Measurements from ENCODE around the gene CREM. TPM values are rescaled to one million over a fixed set of nuclear protein-coding genes. Genes with fewer than 3 reads are reported as not detected.
A peak's percentile ranks its signal among the peaks of the same experiment; 100 is the strongest.

The CREM gene
- total and polyA plus RNA-seq, 3 donors from 2014 or later = 156 to 405 (median 266) TPM

- 76 to 77% methylated on average over 6 of the region's 6 CpGs for WGBS, 2 donors
- Histone ChIP-seq H3K9me3 (no peaks in the 10 kb centered on the region), H3K4me3 (no peak overlapping the region), H3K27ac (no peak overlapping the region), H3K36me3 (ENCODE audit: low read depth, missing control alignments) (no peaks in the 10 kb centered on the region), H3K27me3 (no peaks in the 10 kb centered on the region), H3K4me1 (no peaks in the 10 kb centered on the region)
- intact Hi-C loops (cut with DNase I; ENCODE audit: low total_unique reads) = no loop called here
- TF ChIP-seq CTCF (IDR thresholded peaks at IDR 0.05) (no peak), POLR2A (IDR thresholded peaks at IDR 0.05) (no peak)
- DNase-seq = no peak
Measured at GRCh38 chr10:35124540-35124939, 2.1 kb upstream of the CREM start.

DNA sequence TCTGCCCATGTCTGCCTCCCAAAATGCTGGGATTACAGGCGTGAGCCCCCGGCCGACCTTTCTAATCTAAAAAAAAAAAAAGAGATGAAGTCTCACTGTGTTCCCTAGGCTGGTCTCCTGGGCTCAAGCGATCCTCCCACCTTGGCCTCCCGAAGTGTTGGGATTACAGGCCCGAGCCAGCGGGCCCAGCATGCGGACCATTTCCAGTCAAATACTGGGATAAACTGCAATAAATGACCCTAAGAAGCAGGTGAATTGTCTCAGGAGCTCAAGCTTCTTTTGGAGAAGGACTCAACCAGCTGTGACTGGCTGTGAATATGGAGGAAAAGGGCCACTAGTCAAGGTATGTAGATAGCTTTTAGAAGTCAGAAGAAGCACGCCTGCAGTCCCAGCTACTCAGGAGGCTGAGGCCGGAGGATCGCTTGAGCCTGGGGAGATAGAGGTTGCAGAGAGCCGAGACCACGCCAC, 550 bp upstream of the CREM start:
- H3K4me1 ChIP-seq = no peaks in the 10 kb centered on the region
- no peaks in the 10 kb centered on the region for H3K9me3 ChIP-seq
- 49 to 68% methylated on average over 8 to 13 of the region's 13 CpGs for WGBS, 2 donors
- intact Hi-C loops (cut with DNase I; ENCODE audit: low total_unique reads) = no loop called here
- peak overlapping the region; percentile 89 to 91 for H3K4me3 ChIP-seq
- no peak for TF ChIP-seq CTCF (IDR thresholded peaks at IDR 0.05)
- no peak for TF ChIP-seq POLR2A (IDR thresholded peaks at IDR 0.05)
- DNase-seq = no peak
- peak overlapping the region; percentile 96 to 100 for H3K27ac ChIP-seq
- no peaks in the 10 kb centered on the region for H3K36me3 ChIP-seq (ENCODE audit: low read depth, missing control alignments)
- no peaks in the 10 kb centered on the region for H3K27me3 ChIP-seq

DNA sequence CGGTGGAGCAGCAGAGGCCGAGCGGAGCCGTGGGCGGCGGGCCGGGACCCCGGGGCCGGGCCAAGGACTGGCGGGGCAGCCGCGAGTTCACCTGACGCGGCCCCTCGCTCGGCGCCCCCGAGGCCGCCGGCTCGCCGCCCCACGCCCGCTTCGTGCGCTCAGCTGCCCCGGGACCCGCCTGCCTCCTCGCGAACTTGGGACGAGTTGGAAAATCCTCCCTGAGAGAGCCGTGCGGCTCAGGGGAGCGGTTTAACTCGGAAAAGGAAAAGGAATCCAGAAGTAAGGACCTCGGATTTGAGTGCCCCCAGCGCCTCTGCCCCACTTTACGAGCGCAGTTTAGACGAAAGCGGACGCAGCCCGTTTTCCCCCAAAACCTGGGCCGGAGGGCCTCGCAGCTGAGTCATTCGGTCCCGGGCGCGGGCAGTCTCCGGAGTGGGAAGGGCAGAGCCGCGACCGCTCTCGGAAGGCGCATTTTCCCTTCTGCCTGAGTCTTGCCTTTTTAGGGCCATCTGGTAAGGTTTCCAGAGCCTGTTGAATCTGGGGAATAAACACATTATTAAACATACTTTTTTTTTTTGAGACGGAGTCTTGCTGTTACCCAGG, 744 bp downstream of the CREM start:
- Histone ChIP-seq H3K4me3 (peak overlapping the region; percentile 89 to 91), H3K36me3 (ENCODE audit: low read depth, missing control alignments) (no peaks in the 10 kb centered on the region), H3K27ac (peak overlapping the region; percentile 96 to 100), H3K9me3 (no peaks in the 10 kb centered on the region), H3K27me3 (no peaks in the 10 kb centered on the region), H3K4me1 (no peaks in the 10 kb centered on the region)
- WGBS, 2 donors = 0% methylated on average over 12 to 56 of the region's 56 CpGs
- intact Hi-C loops (cut with DNase I; ENCODE audit: low total_unique reads) = no loop called here
- DNase-seq = peak; percentile 56
- TF ChIP-seq CTCF (IDR thresholded peaks at IDR 0.05) (no peak), POLR2A (IDR thresholded peaks at IDR 0.05) (no peak)

DNA sequence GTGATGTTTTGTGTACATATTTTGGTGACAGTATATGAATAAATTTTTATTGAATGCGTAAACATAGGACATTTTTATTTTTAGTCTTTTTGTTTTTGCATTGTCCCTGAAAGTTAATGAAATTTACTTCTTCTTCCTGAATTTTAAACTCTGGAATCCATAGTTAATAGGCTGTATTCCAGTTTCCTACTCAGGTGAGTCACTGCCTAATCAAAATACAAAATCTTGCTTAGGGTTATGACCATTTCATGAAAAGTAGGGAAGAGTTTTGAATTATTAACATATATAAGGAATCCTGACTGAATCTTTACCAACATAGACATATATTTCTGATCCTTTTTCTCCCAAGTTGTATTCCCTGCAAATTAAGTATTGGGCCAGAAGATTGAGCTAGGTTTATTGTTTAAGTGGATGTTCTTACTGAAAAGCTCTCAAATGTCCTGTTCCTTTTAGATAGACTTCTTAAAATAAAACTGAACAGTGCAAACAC, 2.6 kb downstream of the CREM start:
- Histone ChIP-seq H3K27ac (peak overlapping the region in 1 of 2 donors; percentile 2), H3K36me3 (ENCODE audit: low read depth, missing control alignments) (no peaks in the 10 kb centered on the region), H3K9me3 (no peaks in the 10 kb centered on the region), H3K27me3 (no peaks in the 10 kb centered on the region), H3K4me3 (no peak overlapping the region), H3K4me1 (no peaks in the 10 kb centered on the region)
- 70 to 74% methylated on average over 1 of the region's 1 CpG for whole genome bisulfite sequencing, 2 donors
- no peak for TF ChIP-seq POLR2A (IDR thresholded peaks at IDR 0.05)
- no peak for TF ChIP-seq CTCF (IDR thresholded peaks at IDR 0.05)
- no peak for DNase-seq
- intact Hi-C loops (cut with DNase I; ENCODE audit: low total_unique reads) = no loop called here

- 66 to 82% methylated on average over 4 of the region's 4 CpGs for WGBS, 2 donors
- intact Hi-C loops (cut with DNase I; ENCODE audit: low total_unique reads) = no loop called here
- Histone ChIP-seq H3K9me3 (no peaks in the 10 kb centered on the region), H3K27ac (no peak overlapping the region), H3K27me3 (no peaks in the 10 kb centered on the region), H3K4me1 (no peaks in the 10 kb centered on the region), H3K36me3 (ENCODE audit: low read depth, missing control alignments) (no peaks in the 10 kb centered on the region), H3K4me3 (no peak overlapping the region)
- DNase-seq = no peak
- TF ChIP-seq CTCF (IDR thresholded peaks at IDR 0.05) (no peak), POLR2A (IDR thresholded peaks at IDR 0.05) (no peak)
Measured at GRCh38 chr10:35130663-35131062, 4.0 kb downstream of the CREM start.

All from testis (tissue), 3 donors.